IMR-90 (cell line): ENCODE results near the gene SRP14. TPM values are rescaled to one million over a fixed set of nuclear protein-coding genes. Genes with fewer than 3 reads are reported as not detected.

ENCODE experiments used
- ATAC-seq: fragments of 200-7000 bp; cut with Tn5 transposase; 2 replicates; pipeline ENCODE4 v1.9.1; 2020; ENCODE audit warnings: low read depth, mild to moderate bottlenecking, moderate library complexity
- BruUV-seq: library from RNA; stranded (reverse); fragments of 400-500 nt; replicated peaks from 2 replicates; lab custom pipeline; 2021; lab: Mats Ljungman, UMichigan
- CTCF ChIA-PET: fragments of 300-600 bp; formaldehyde crosslinking; extraction: SDS; loops from one replicate; lab custom pipeline; 2021; ENCODE audit warnings: antibody characterized with exemption; lab: Yijun Ruan, JAX
- POLR2A ChIA-PET: fragments of 300-600 bp; sonication (Branson Sonifier 250); formaldehyde crosslinking; loops from one replicate; lab custom pipeline; 2022; ENCODE audit warnings: antibody characterized with exemption; ENCODE audit not compliant: unreplicated experiment; lab: Charles Lee
- DNase-seq: peaks from one replicate; pipeline ENCODE4 v3.0.0; 2013
- H2AFZ ChIP-seq: replicated peaks from 2 replicates; pipeline ENCODE3; 2013; ENCODE audit warnings: low read length, mild to moderate bottlenecking; ENCODE audit not compliant: poor library complexity
- H2AK5ac ChIP-seq: 2 replicates; pipeline ENCODE4 v1.6.1; 2013; ENCODE audit warnings: low read depth, low read length, inconsistent platforms
- H2AK9ac ChIP-seq: replicated peaks from 2 replicates; pipeline ENCODE3; 2013; ENCODE audit warnings: mild to moderate bottlenecking, low read depth, low read length, moderate library complexity; ENCODE audit not compliant: poor library complexity
- H2BK120ac ChIP-seq: 2 replicates; pipeline ENCODE4 v1.6.1; 2013; ENCODE audit warnings: low read depth, low read length, inconsistent platforms
- H2BK15ac ChIP-seq: 3 replicates; pipeline ENCODE4 v1.6.1; 2013; ENCODE audit warnings: low read depth, low read length, inconsistent platforms
- H2BK20ac ChIP-seq: 2 replicates; pipeline ENCODE4 v1.6.1; 2013; ENCODE audit warnings: low read depth, mild to moderate bottlenecking, inconsistent platforms, low read length, moderate library complexity
- H2BK5ac ChIP-seq: 2 replicates; pipeline ENCODE4 v1.6.1; 2013; ENCODE audit warnings: mild to moderate bottlenecking, low read depth, low read length, inconsistent platforms; ENCODE audit not compliant: poor library complexity, severe bottlenecking
- H3K14ac ChIP-seq: replicated peaks from 2 replicates; pipeline ENCODE4 v1.6.1; 2013; ENCODE audit warnings: low read depth, low read length, inconsistent platforms
- H3K18ac ChIP-seq: 2 replicates; pipeline ENCODE4 v1.6.1; 2013; ENCODE audit warnings: low read depth, low read length, control low read depth
- H3K23ac ChIP-seq: 2 replicates; pipeline ENCODE4 v1.6.1; 2013; ENCODE audit warnings: low read depth, low read length, inconsistent platforms
- H3K27ac ChIP-seq: 2 replicates; pipeline ENCODE4 v1.5.1; 2013; ENCODE audit warnings: mild to moderate bottlenecking, control low read depth, low read length; ENCODE audit not compliant: insufficient read depth
- H3K27me3 ChIP-seq: 2 replicates; pipeline ENCODE4 v1.6.1; 2013; ENCODE audit warnings: low read length; ENCODE audit not compliant: control insufficient read depth, insufficient read depth
- H3K36me3 ChIP-seq: 2 replicates; pipeline ENCODE4 v1.6.1; 2013; ENCODE audit warnings: low read length, mixed read lengths; ENCODE audit not compliant: control insufficient read depth, insufficient read depth
- H3K4ac ChIP-seq: 2 replicates; pipeline ENCODE4 v1.6.1; 2013; ENCODE audit warnings: low read depth, low read length, inconsistent platforms
- H3K4me1 ChIP-seq: 2 replicates; pipeline ENCODE4 v1.6.1; 2013; ENCODE audit warnings: low read length, mixed read lengths; ENCODE audit not compliant: control insufficient read depth, insufficient read depth
- H3K4me2 ChIP-seq: 2 replicates; pipeline ENCODE4 v1.6.1; 2013; ENCODE audit warnings: low read depth, mild to moderate bottlenecking, control low read depth, low read length, moderate library complexity
- H3K4me3 ChIP-seq: 2 replicates; pipeline ENCODE4 v1.5.1; 2013; ENCODE audit warnings: low read depth, mild to moderate bottlenecking, control low read depth, low read length, moderate library complexity; ENCODE audit not compliant: insufficient read depth
- H3K56ac ChIP-seq: 2 replicates; pipeline ENCODE4 v1.6.1; 2013; ENCODE audit warnings: low read length, inconsistent platforms; ENCODE audit not compliant: insufficient read depth; ENCODE audit errors: extremely low read depth
- H3K79me1 ChIP-seq, 2 experiments: 2 replicates each; pipeline ENCODE4 v1.6.1; 2013; ENCODE audit warnings: low read length in 2 of 2, inconsistent platforms in 1 of 2, low read depth in 1 of 2
- H3K9ac ChIP-seq: 2 replicates; pipeline ENCODE4 v1.6.1; 2013; ENCODE audit warnings: low read depth, low read length, control low read depth
- H3K9me1 ChIP-seq: 2 replicates; pipeline ENCODE4 v1.6.1; 2013; ENCODE audit warnings: low read length, inconsistent platforms; ENCODE audit not compliant: insufficient read depth
- H3K9me3 ChIP-seq: 2 replicates; pipeline ENCODE4 v1.6.1; 2013; ENCODE audit warnings: low read length; ENCODE audit not compliant: control insufficient read depth, insufficient read depth
- H4K20me1 ChIP-seq: 2 replicates; pipeline ENCODE4 v1.6.1; 2013; ENCODE audit warnings: low read length, inconsistent platforms; ENCODE audit not compliant: insufficient read depth
- H4K5ac ChIP-seq: 2 replicates; pipeline ENCODE4 v1.6.1; 2013; ENCODE audit warnings: mild to moderate bottlenecking, low read depth, low read length, control low read depth
- H4K8ac ChIP-seq, 2 experiments: 2 replicates each; pipeline ENCODE4 v1.6.1; 2013; ENCODE audit warnings: low read depth in 2 of 2, low read length in 2 of 2, control low read depth in 1 of 2, inconsistent platforms in 1 of 2
- H4K91ac ChIP-seq: 2 replicates; pipeline ENCODE4 v1.6.1; 2013; ENCODE audit warnings: low read depth, low read length, inconsistent platforms; ENCODE audit not compliant: insufficient read depth
- BHLHE40 ChIP-seq: fragments of 150-350 bp; IDR thresholded peaks from 2 replicates; pipeline ENCODE4 v1.6.1; 2016; ENCODE audit warnings: mild to moderate bottlenecking, low read depth, low read length
- CEBPB ChIP-seq: IDR thresholded peaks from 2 replicates; pipeline ENCODE4 v1.6.1; 2012; ENCODE audit warnings: low read depth, low read length, improper control_type of control experiment
- CHD1 ChIP-seq: IDR thresholded peaks from 2 replicates; pipeline ENCODE4 v1.6.1; 2012; ENCODE audit warnings: low read depth, low read length, improper control_type of control experiment
- CTCF ChIP-seq: conservative IDR thresholded peaks from 2 replicates; pipeline ENCODE4 v1.5.1; 2012; ENCODE audit warnings: mild to moderate bottlenecking, low read depth, low read length, improper control_type of control experiment
- FOS ChIP-seq: fragments of 150-350 bp; IDR thresholded peaks from 2 replicates; pipeline ENCODE4 v1.6.1; 2016; ENCODE audit warnings: low read depth, low read length
- MAFK ChIP-seq: IDR thresholded peaks from 2 replicates; pipeline ENCODE4 v1.6.1; 2012; ENCODE audit warnings: low read depth, low read length, improper control_type of control experiment
- MAZ ChIP-seq: IDR thresholded peaks from 2 replicates; pipeline ENCODE4 v1.6.1; 2012; ENCODE audit warnings: low read depth, mild to moderate bottlenecking, low read length, improper control_type of control experiment, moderate library complexity, borderline replicate concordance
- MXI1 ChIP-seq: IDR thresholded peaks from 2 replicates; pipeline ENCODE4 v1.6.1; 2012; ENCODE audit warnings: low read depth, mild to moderate bottlenecking, low read length, moderate library complexity, borderline replicate concordance
- NFE2L2 ChIP-seq: fragments of 150-350 bp; IDR thresholded peaks from 2 replicates; pipeline ENCODE4 v1.6.1; 2016; ENCODE audit warnings: low read depth, mild to moderate bottlenecking, low read length
- POLR2A ChIP-seq: IDR thresholded peaks from 2 replicates; pipeline ENCODE4 v1.6.1; 2012; ENCODE audit warnings: mild to moderate bottlenecking, low read depth, low read length
- RAD21 ChIP-seq: IDR thresholded peaks from 2 replicates; pipeline ENCODE4 v1.6.1; 2012; ENCODE audit warnings: low read length, improper control_type of control experiment
- RCOR1 ChIP-seq: IDR thresholded peaks from 2 replicates; pipeline ENCODE4 v1.6.1; 2012; ENCODE audit warnings: mild to moderate bottlenecking, low read length, improper control_type of control experiment; ENCODE audit not compliant: insufficient replicate concordance
- RFX5 ChIP-seq: IDR thresholded peaks from 2 replicates; pipeline ENCODE4 v1.8.0; 2012; ENCODE audit warnings: low read depth, mild to moderate bottlenecking, low read length, moderate library complexity
- SMC3 ChIP-seq: fragments of 150-350 bp; IDR thresholded peaks from 2 replicates; pipeline ENCODE4 v1.6.1; 2016; ENCODE audit warnings: low read depth, mild to moderate bottlenecking, antibody characterized with exemption, low read length, moderate library complexity
- USF2 ChIP-seq: fragments of 150-350 bp; IDR thresholded peaks from 2 replicates; pipeline ENCODE4 v1.6.1; 2017; ENCODE audit warnings: mild to moderate bottlenecking, antibody characterized with exemption, low read length, low read depth
- WGBS, 2 experiments: methylation state at CpG; one replicate each; pipeline versions ENCODE4 v1.1.5 to v1.1.7; 2013; ENCODE audit warnings: missing lambda C conversion rate in 2 of 2; ENCODE audit not compliant: insufficient read length in 1 of 2; ENCODE audit errors: extremely low coverage in 2 of 2; 5-methylcytosine and 5-hydroxymethylcytosine counted together
- dilution Hi-C: fragments of 300-500 bp; cut with HindIII; formaldehyde crosslinking; loops from one replicate; pipeline ENCODE4 v1.14.3; 2018; ENCODE audit warnings: low sequenced_read_pairs; ENCODE audit not compliant: unreplicated experiment
- in situ Hi-C: fragments of 300-500 bp; cut with MboI; formaldehyde crosslinking; loops from 3 replicates; pipeline ENCODE4 v1.14.3; 2019; ENCODE audit warnings: low sequenced_read_pairs, inconsistent platforms, mixed read lengths
- intact Hi-C: fragments of 100-400 bp; cut with micrococcal nuclease; formaldehyde crosslinking; loops from 2 replicates; pipeline ENCODE4 v1.10.0; 2022
- polyA plus RNA-seq, 3 experiments: library from polyadenylated mRNA; depleted of rRNA; stranded (reverse); fragments of >200 nt; gene quantifications; 2 replicates each; pipeline ENCODE4 v1.2.3, GENCODE V29; 2012; ENCODE audit warnings: low replicate concordance in 1 of 3
- total RNA-seq: library from RNA; depleted of rRNA; stranded (reverse); fragments of >200 nt; gene quantifications from 2 replicates; pipeline ENCODE4 v1.2.3, GENCODE V29; 2012

Gene SRP14
- total and polyA plus RNA-seq, 2 of the 4 experiments (the other 2 are of a cell fraction), result 106 to 295 TPM

- Histone ChIP-seq H4K20me1 (no peaks in the 10 kb centered on the region), H3K56ac (no peak overlapping the region), H3K79me1 (peaks cover 0 to 30% of the 10 kb centered on the region in 2 experiments; a peak in 3 of 4 replicates), H4K91ac (peak overlapping the region; percentile 83), H3K9me1 (peaks cover 26% of the 10 kb centered on the region), H4K5ac (peak overlapping the region; percentile 29; the same call in 1 of the 2 replicates), H3K36me3 (no peaks in the 10 kb centered on the region), H2BK5ac (peak overlapping the region; percentile 42), H3K4me3 (no peak overlapping the region), H3K4me1 (peaks cover 19% of the 10 kb centered on the region), H3K27ac (no peak overlapping the region; the same call in 1 of the 2 replicates), H2BK15ac (peak overlapping the region; percentile 49; the same call in 2 of the 3 replicates), H2BK120ac (peak overlapping the region; percentile 92), H3K23ac (peak overlapping the region; percentile 93), H3K9me3 (no peaks in the 10 kb centered on the region), H3K4me2 (no peak overlapping the region), H2BK20ac (peak overlapping the region; percentile 80), H4K8ac (peak overlapping the region; percentile 30 to 83; a peak in 3 of 4 replicates), H3K18ac (peak overlapping the region; percentile 12; the same call in 1 of the 2 replicates), H2AK9ac (peak overlapping the region; percentile 75), H3K4ac (peak overlapping the region; percentile 96), H3K14ac (peak overlapping the region; percentile 88), H3K9ac (no peak overlapping the region), H2AFZ (peak overlapping the region; percentile 83), H3K27me3 (no peaks in the 10 kb centered on the region), H2AK5ac (peak overlapping the region; percentile 89)
- ChIA-PET POLR2A (no interaction called here), CTCF (interaction anchor here (0.6 to 5.2 kb wide), 8 partner anchors 8 to 1230 kb away, joined by 3 to 26 read pairs (median 3); partner anchors contain the start of gene SRP14)
- 0 out of 2 replicates have a peak, but pooled peaks have one; percentile 2 for ATAC-seq
- intact Hi-C loops, result loop anchor here (5.0 kb wide), 1 partner anchor 115 kb away; the partner anchor contains the start of gene BUB1B
- dilution Hi-C loops, result no loop called here
- BruUV-seq, result no TSS peak
- DNase-seq, result peak; percentile 87
- in situ Hi-C loops, result loop anchor here (5.0 to 10.0 kb wide), 3 partner anchors 120 to 377 kb away; no protein-coding TSS in a partner anchor
- WGBS, 2 experiments, result no CpG with 5 or more reads among the region's 15 CpGs
- TF ChIP-seq USF2 (peak; percentile 46; the same call in 1 of the 2 replicates), MXI1 (no peak), CTCF (no peak), NFE2L2 (0 out of 2 replicates have a peak, but pooled peaks have one; percentile 15), POLR2A (no peak), RFX5 (no peak), RCOR1 (no peak), FOS (peak; percentile 34), SMC3 (peak; percentile 12; the same call in 1 of the 2 replicates), MAFK (no peak), BHLHE40 (no peak), RAD21 (0 out of 2 replicates have a peak, but pooled peaks have one; percentile 17), CHD1 (no peak), MAZ (no peak; the same call in 1 of the 2 replicates), CEBPB (peak; percentile 61)
These were observed 8.6 kb upstream of the SRP14 start for GRCh38 chr15:40047415-40048210.
